AG10803 (cell line): ENCODE data around the gene PINLYP.
"Not testable (repeated sequence)": the region's sequence is repeated elsewhere in the genome, so short reads cannot be mapped to it uniquely, and the experiment has no call there.

Source experiments
- DNase-seq: peaks from one replicate; pipeline ENCODE4 v3.0.0; 2010; ENCODE audit warnings: low read depth
- H3K4me3 ChIP-seq: 2 replicates; pipeline ENCODE4 v1.5.1; 2011; ENCODE audit warnings: mild to moderate bottlenecking, low read length, control low read depth
- CTCF ChIP-seq: conservative IDR thresholded peaks from 2 replicates; pipeline ENCODE4 v1.5.1; 2011; ENCODE audit warnings: mild to moderate bottlenecking, low read length, control low read depth, inconsistent platforms

Gene PINLYP

GRCh38 chr19:43582495-43582894 lies 6.9 kb downstream of the PINLYP start:
- DNase-seq, result no peak

GRCh38 chr19:43584484-43584883 lies 8.9 kb downstream of the PINLYP start:
- no peak for TF ChIP-seq CTCF
- no peak for DNase-seq
- H3K4me3 ChIP-seq, result no peak overlapping the region

More at GRCh38 chr19:43582495-43582894, 6.9 kb downstream of the PINLYP start:
- no peak overlapping the region for H3K4me3 ChIP-seq
- no peak for TF ChIP-seq CTCF

GRCh38 chr19:43586346-43586745 lies 10.7 kb downstream of the PINLYP start:
- no peak for TF ChIP-seq CTCF
- no peak for DNase-seq
- H3K4me3 ChIP-seq, result no peak overlapping the region

- not testable (repeated sequence) for H3K4me3 ChIP-seq, DNase-seq
Observed at GRCh38 chr19:43587029-43587428, 11.4 kb downstream of the PINLYP start.

- DNase-seq, result no peak
- no peak for TF ChIP-seq CTCF
Observed at GRCh38 chr19:43589277-43589676, 13.7 kb downstream of the PINLYP start.

GRCh38 chr19:43589678-43590077 lies 14.1 kb downstream of the PINLYP start:
- no peak for DNase-seq
- no peak for TF ChIP-seq CTCF
- no peak overlapping the region for H3K4me3 ChIP-seq

More at GRCh38 chr19:43589277-43589676, 13.7 kb downstream of the PINLYP start:
- H3K4me3 ChIP-seq, result no peak overlapping the region

GRCh38 chr19:43591904-43592772 lies 16.5 kb downstream of the PINLYP start:
- DNase-seq, result no peak
- no peak for TF ChIP-seq CTCF
- no peak overlapping the region for H3K4me3 ChIP-seq
